ACC112 (cell line): ENCODE results near the gene TEX44.
A peak's percentile ranks its signal among the peaks of the same experiment; 100 is the strongest.

Source experiments
- H2AFZ ChIP-seq: fragments of 200-600 bp; sonication (generic); one replicate; pipeline ENCODE4 v1.6.0; 2017; ENCODE audit warnings: antibody characterized with exemption, low read length; ENCODE audit not compliant: unreplicated experiment
- H3K27ac ChIP-seq: fragments of 200-600 bp; sonication (generic); 2 replicates; pipeline ENCODE4 v1.5.1; 2014; ENCODE audit warnings: low read depth, mild to moderate bottlenecking, antibody characterized with exemption, low read length, moderate library complexity
- H3K27me3 ChIP-seq: fragments of 200-600 bp; sonication (generic); 2 replicates; pipeline ENCODE4 v1.6.1; 2014; ENCODE audit warnings: mild to moderate bottlenecking, antibody characterized with exemption, low read length, moderate library complexity, mixed read lengths; ENCODE audit not compliant: insufficient read depth
- H3K36me3 ChIP-seq: fragments of 200-600 bp; sonication (generic); 2 replicates; pipeline ENCODE4 v1.6.1; 2016; ENCODE audit warnings: mild to moderate bottlenecking, antibody characterized with exemption, low read length, moderate library complexity, mixed read lengths; ENCODE audit not compliant: insufficient read depth
- H3K4me1 ChIP-seq: fragments of 200-600 bp; sonication (generic); one replicate; pipeline ENCODE4 v1.6.1; 2016; ENCODE audit warnings: low read length, mixed read lengths; ENCODE audit not compliant: insufficient read depth, unreplicated experiment, control insufficient read depth
- H3K4me3 ChIP-seq: fragments of 200-600 bp; sonication (generic); 2 replicates; pipeline ENCODE4 v1.5.1; 2014; ENCODE audit warnings: mild to moderate bottlenecking, low read depth, low read length
- H3K79me2 ChIP-seq: fragments of 200-600 bp; sonication (generic); one replicate; pipeline ENCODE4 v1.6.0; 2016; ENCODE audit warnings: low read length; ENCODE audit not compliant: control insufficient read depth, unreplicated experiment, insufficient read depth

The TEX44 gene

DNA sequence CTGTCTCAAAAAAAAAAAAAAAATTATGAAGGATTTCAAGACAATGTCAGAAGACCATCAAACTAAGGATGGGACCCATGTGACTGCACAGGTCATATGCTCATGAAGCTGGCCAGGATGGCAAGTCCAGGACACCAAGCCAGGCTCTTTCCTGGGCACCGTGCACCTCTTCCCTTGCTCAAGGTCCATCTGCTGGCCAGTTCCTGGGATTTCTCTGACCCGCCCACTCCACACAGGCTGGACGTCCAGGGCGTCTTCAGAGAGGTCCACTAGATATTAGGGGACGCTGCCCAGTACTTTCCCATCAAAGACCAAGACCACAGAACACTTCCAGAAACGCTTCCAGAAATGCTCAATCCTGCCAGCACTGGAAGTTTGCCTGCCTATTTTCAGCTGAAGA lies 14.3 kb downstream of the TEX44 start:
- Histone ChIP-seq H3K4me3 (no peak overlapping the region), H3K27me3 (no peaks in the 10 kb centered on the region), H3K27ac (no peak overlapping the region), H3K36me3 (no peaks in the 10 kb centered on the region), H3K4me1 (peaks cover 29% of the 10 kb centered on the region), H3K79me2 (no peaks in the 10 kb centered on the region), H2AFZ (no peak overlapping the region)

DNA sequence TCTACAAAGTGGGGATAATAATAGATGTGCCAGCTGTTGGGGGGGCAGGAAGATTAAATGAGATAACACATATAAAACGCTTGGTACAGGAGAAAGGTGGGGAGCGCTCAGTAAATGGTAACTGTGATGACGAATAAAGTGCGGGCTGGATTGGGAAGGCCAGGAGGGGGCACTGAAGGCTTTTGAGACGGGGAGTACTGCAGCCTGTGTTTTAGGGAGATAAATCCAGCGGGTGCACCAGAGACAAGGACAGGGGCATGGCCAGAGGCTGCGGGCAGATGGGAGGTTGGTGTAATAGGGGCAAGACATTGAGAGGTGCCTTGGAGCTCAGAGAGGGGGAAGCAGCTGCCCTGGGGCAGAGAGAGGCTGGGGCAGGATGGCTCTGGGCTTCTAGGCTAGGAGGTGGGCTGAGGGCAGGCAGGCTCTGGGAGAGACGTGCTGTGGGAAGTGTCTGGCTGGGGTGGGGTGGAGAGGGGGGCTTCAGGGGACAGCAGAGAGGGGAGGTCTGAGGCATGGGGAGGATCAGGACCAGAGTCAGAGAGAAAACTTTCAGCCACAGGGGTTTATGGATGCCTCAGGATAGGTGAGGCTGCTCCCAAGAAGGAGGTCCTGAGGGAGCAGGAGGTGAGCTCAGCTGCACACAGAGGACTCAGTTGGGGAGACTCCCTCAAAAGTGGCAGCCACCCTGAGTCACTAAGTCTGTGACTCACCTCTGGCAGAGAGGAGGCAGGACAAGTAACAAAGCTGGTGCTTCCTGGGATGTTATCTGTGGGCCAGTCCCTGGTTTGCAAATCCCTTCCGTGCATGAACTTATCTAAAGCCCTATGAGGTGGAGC lies 18.8 kb downstream of the TEX44 start:
- Histone ChIP-seq H3K27me3 (no peaks in the 10 kb centered on the region), H3K27ac (peak overlapping the region; percentile 95), H3K4me1 (peaks cover 34% of the 10 kb centered on the region), H2AFZ (no peak overlapping the region), H3K4me3 (no peak overlapping the region), H3K36me3 (no peaks in the 10 kb centered on the region), H3K79me2 (no peaks in the 10 kb centered on the region)

- peak overlapping the region; percentile 29; the same call in 1 of the 2 replicates for H3K4me3 ChIP-seq
- H3K27me3 ChIP-seq = no peaks in the 10 kb centered on the region
- peak overlapping the region; percentile 95 for H3K27ac ChIP-seq
- no peaks in the 10 kb centered on the region for H3K79me2 ChIP-seq
- H3K4me1 ChIP-seq = peaks cover 34% of the 10 kb centered on the region
- no peaks in the 10 kb centered on the region for H3K36me3 ChIP-seq
- no peak overlapping the region for H2AFZ ChIP-seq
Observed at GRCh38 chr2:231612109-231612455, 19.4 kb downstream of the TEX44 start.

GRCh38 chr2:231612456-231613330 lies 20.0 kb downstream of the TEX44 start:
- peaks cover 34% of the 10 kb centered on the region for H3K4me1 ChIP-seq
- H3K79me2 ChIP-seq = no peaks in the 10 kb centered on the region
- H3K4me3 ChIP-seq = peak overlapping the region; percentile 82
- H3K36me3 ChIP-seq = no peaks in the 10 kb centered on the region
- peak overlapping the region; percentile 95 for H3K27ac ChIP-seq
- no peaks in the 10 kb centered on the region for H3K27me3 ChIP-seq
- H2AFZ ChIP-seq = no peak overlapping the region

GRCh38 chr2:231613331-231613662 lies 20.6 kb downstream of the TEX44 start:
- H3K4me1 ChIP-seq = peaks cover 34% of the 10 kb centered on the region
- peak overlapping the region; percentile 82 for H3K4me3 ChIP-seq
- no peaks in the 10 kb centered on the region for H3K27me3 ChIP-seq

DNA sequence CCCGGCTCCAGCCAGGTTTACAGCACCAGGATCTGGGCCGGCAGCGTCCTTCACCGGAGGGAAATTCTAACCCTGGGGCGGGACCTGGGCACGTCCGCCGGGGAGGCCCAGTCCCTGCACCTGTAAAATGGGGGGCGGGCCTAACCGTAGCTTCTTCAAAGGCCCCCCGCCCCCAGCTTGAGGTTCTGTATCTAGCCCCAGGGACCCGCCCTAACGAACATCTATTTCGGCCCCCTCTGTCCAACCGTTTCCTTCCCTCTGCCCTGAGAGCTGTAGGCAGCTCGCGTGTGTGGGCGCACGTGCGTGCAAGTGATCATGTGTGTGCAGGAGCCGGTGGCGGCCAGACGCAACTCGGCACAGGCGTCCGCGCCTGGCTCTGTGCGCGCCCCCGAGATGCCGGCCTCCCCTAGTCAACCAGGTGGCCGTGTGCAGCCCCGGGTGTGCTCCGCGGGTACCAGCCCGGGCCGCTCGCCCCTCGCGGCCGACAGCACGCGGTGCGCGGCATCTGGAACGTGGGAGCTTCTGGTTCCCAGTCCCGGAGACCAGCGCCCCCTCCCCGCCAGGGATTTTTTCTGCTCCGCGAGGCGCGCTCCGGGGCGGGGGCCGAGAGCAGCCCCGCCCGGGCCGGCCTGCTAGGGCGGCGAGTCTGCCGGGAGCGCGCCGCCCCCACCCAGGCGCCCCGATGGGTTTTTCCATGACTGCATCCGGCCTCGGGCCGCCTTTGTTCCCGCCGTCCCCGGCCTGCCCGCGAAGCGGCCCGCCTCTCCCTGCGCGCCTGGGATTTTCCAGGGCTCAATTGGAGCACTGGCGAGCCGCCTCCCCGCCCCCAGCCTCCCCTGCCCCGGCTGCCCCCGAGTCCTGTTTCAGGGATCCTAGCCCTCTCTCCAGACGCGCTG lies 21.2 kb downstream of the TEX44 start:
- no peaks in the 10 kb centered on the region for H3K79me2 ChIP-seq
- peak overlapping the region; percentile 45 for H2AFZ ChIP-seq
- H3K4me1 ChIP-seq = peaks cover 34% of the 10 kb centered on the region

More at GRCh38 chr2:231613331-231613662, 20.6 kb downstream of the TEX44 start:
- peak overlapping the region; percentile 34 for H2AFZ ChIP-seq
- no peaks in the 10 kb centered on the region for H3K79me2 ChIP-seq
- no peaks in the 10 kb centered on the region for H3K36me3 ChIP-seq
- peak overlapping the region; percentile 95 for H3K27ac ChIP-seq

GRCh38 chr2:231614559-231615057 lies 21.9 kb downstream of the TEX44 start:
- no peaks in the 10 kb centered on the region for H3K27me3 ChIP-seq
- peak overlapping the region; percentile 45 for H2AFZ ChIP-seq
- H3K27ac ChIP-seq = peak overlapping the region; percentile 95
- peaks cover 34% of the 10 kb centered on the region for H3K4me1 ChIP-seq
- H3K36me3 ChIP-seq = no peaks in the 10 kb centered on the region
- H3K79me2 ChIP-seq = no peaks in the 10 kb centered on the region
- H3K4me3 ChIP-seq = peak overlapping the region; percentile 82

More for the DNA sequence above, 21.2 kb downstream of the TEX44 start:
- Histone ChIP-seq H3K27me3 (no peaks in the 10 kb centered on the region), H3K36me3 (no peaks in the 10 kb centered on the region), H3K4me3 (peak overlapping the region; percentile 82), H3K27ac (peak overlapping the region; percentile 95)

GRCh38 chr2:231615058-231615671 lies 22.5 kb downstream of the TEX44 start:
- peaks cover 34% of the 10 kb centered on the region for H3K4me1 ChIP-seq
- no peaks in the 10 kb centered on the region for H3K36me3 ChIP-seq
- H3K4me3 ChIP-seq = peak overlapping the region; percentile 82
- H3K79me2 ChIP-seq = no peaks in the 10 kb centered on the region
- H3K27ac ChIP-seq = peak overlapping the region; percentile 95
- H2AFZ ChIP-seq = peak overlapping the region; percentile 45
- H3K27me3 ChIP-seq = no peaks in the 10 kb centered on the region

DNA sequence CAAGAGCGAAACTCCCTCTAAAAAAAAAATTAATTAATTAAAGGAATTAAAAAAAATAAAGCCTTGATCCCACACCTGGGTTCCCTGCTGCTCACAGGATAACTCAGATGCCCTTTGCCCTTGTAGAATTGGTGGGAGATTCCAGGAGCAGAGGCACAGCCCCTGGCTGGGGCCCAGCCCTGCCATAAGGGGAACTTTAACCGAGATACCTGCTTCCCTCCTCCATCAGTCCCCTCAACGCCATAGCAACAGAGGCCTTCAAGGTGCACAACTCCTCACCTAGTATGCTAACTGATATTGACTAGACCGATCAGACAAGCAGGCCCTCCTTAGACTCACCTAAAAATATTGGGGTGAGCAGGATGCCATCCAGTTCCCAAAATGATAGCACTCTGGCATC lies 23.6 kb downstream of the TEX44 start:
- H2AFZ ChIP-seq = no peak overlapping the region
- no peaks in the 10 kb centered on the region for H3K79me2 ChIP-seq
- no peaks in the 10 kb centered on the region for H3K36me3 ChIP-seq
- no peak overlapping the region for H3K4me3 ChIP-seq
- H3K27me3 ChIP-seq = no peaks in the 10 kb centered on the region
- H3K27ac ChIP-seq = no peak overlapping the region
- peaks cover 30% of the 10 kb centered on the region for H3K4me1 ChIP-seq
